ENCODE measurements around the gene CLIC5.
"Not testable (repeated sequence)": the region's sequence is repeated elsewhere in the genome, so short reads cannot be mapped to it uniquely, and the experiment has no call there.

CLIC5 gene

GRCh38 chr6:45946887-45947286 lies 68.8 kb downstream of the CLIC5 start:
- no peak for DNase-seq (ENCODE audit: low read depth in 1 of 2, low spot score in 1 of 2)
- in situ Hi-C loops (cut with HindIII; ENCODE audit: low pct_unique_long_range_greater_than_20kb, low sequenced_read_pairs): no loop called here
- no peak for TF ChIP-seq JUND (IDR thresholded peaks at IDR 0.05; ENCODE audit: low read depth)

- no peak for TF ChIP-seq JUND (IDR thresholded peaks at IDR 0.05; ENCODE audit: low read depth)
- peak in 1 of 2 experiments; percentile 16 for DNase-seq (ENCODE audit: low read depth in 1 of 2, low spot score in 1 of 2)
- in situ Hi-C loops (cut with HindIII; ENCODE audit: low pct_unique_long_range_greater_than_20kb, low sequenced_read_pairs): no loop called here
Measured at GRCh38 chr6:45946352-45946751, 69.3 kb downstream of the CLIC5 start.

- in situ Hi-C loops (cut with HindIII; ENCODE audit: low pct_unique_long_range_greater_than_20kb, low sequenced_read_pairs): no loop called here
- DNase-seq (ENCODE audit: low read depth in 1 of 2, low spot score in 1 of 2): no peak
Measured at GRCh38 chr6:45942953-45943352, 72.7 kb downstream of the CLIC5 start.

GRCh38 chr6:45933855-45934254 lies 81.8 kb downstream of the CLIC5 start:
- DNase-seq (ENCODE audit: low read depth in 1 of 2, low spot score in 1 of 2): no peak
- in situ Hi-C loops (cut with HindIII; ENCODE audit: low pct_unique_long_range_greater_than_20kb, low sequenced_read_pairs): no loop called here
- TF ChIP-seq JUND (IDR thresholded peaks at IDR 0.05; ENCODE audit: low read depth): no peak

More at GRCh38 chr6:45942953-45943352, 72.7 kb downstream of the CLIC5 start:
- no peak for TF ChIP-seq JUND (IDR thresholded peaks at IDR 0.05; ENCODE audit: low read depth)

GRCh38 chr6:45931232-45931631 lies 84.4 kb downstream of the CLIC5 start:
- no peak for DNase-seq (ENCODE audit: low read depth in 1 of 2, low spot score in 1 of 2)

GRCh38 chr6:45930420-45931040 lies 85.1 kb downstream of the CLIC5 start:
- no peak for TF ChIP-seq JUND (IDR thresholded peaks at IDR 0.05; ENCODE audit: low read depth)
- in situ Hi-C loops (cut with HindIII; ENCODE audit: low pct_unique_long_range_greater_than_20kb, low sequenced_read_pairs): no loop called here
- DNase-seq (ENCODE audit: low read depth in 1 of 2, low spot score in 1 of 2): peak; percentile 60 to 72

More at GRCh38 chr6:45931232-45931631, 84.4 kb downstream of the CLIC5 start:
- TF ChIP-seq JUND (IDR thresholded peaks at IDR 0.05; ENCODE audit: low read depth): no peak
- in situ Hi-C loops (cut with HindIII; ENCODE audit: low pct_unique_long_range_greater_than_20kb, low sequenced_read_pairs): no loop called here

GRCh38 chr6:45929421-45930361 lies 86.0 kb downstream of the CLIC5 start:
- no peak for TF ChIP-seq JUND (IDR thresholded peaks at IDR 0.05; ENCODE audit: low read depth)
- in situ Hi-C loops (cut with HindIII; ENCODE audit: low pct_unique_long_range_greater_than_20kb, low sequenced_read_pairs): no loop called here
- no peak for DNase-seq (ENCODE audit: low read depth in 1 of 2, low spot score in 1 of 2)

- in situ Hi-C loops (cut with HindIII; ENCODE audit: low pct_unique_long_range_greater_than_20kb, low sequenced_read_pairs): no loop called here
- TF ChIP-seq JUND (IDR thresholded peaks at IDR 0.05; ENCODE audit: low read depth): no peak
Measured at GRCh38 chr6:45928721-45929305, 86.8 kb downstream of the CLIC5 start.

GRCh38 chr6:45927421-45928320 lies 88.0 kb downstream of the CLIC5 start:
- DNase-seq (ENCODE audit: low read depth in 1 of 2, low spot score in 1 of 2): no peak
- in situ Hi-C loops (cut with HindIII; ENCODE audit: low pct_unique_long_range_greater_than_20kb, low sequenced_read_pairs): no loop called here
- no peak for TF ChIP-seq JUND (IDR thresholded peaks at IDR 0.05; ENCODE audit: low read depth)

More at GRCh38 chr6:45928721-45929305, 86.8 kb downstream of the CLIC5 start:
- no peak for DNase-seq (ENCODE audit: low read depth in 1 of 2, low spot score in 1 of 2)

- DNase-seq (ENCODE audit: low read depth in 1 of 2, low spot score in 1 of 2); in situ Hi-C loops (cut with HindIII; ENCODE audit: low pct_unique_long_range_greater_than_20kb, low sequenced_read_pairs): not testable (repeated sequence)
Measured at GRCh38 chr6:45926423-45926822, 89.2 kb downstream of the CLIC5 start.

GRCh38 chr6:45924763-45925342 lies 90.8 kb downstream of the CLIC5 start:
- DNase-seq (ENCODE audit: low read depth in 1 of 2, low spot score in 1 of 2): no peak
- TF ChIP-seq JUND (IDR thresholded peaks at IDR 0.05; ENCODE audit: low read depth): no peak
- in situ Hi-C loops (cut with HindIII; ENCODE audit: low pct_unique_long_range_greater_than_20kb, low sequenced_read_pairs): no loop called here

Data from T47D (cell line).